Esophagus squamous epithelium (tissue), 4 donors: ENCODE data around the gene KIFBP.

Source experiments
- POLR2A ChIP-seq, 4 donors: fragments of 450-650 bp; IDR thresholded peaks; one replicate each; pipeline ENCODE4 v1.6.1; 2017; ENCODE audit warnings: antibody characterized with exemption in 4 of 4, mild to moderate bottlenecking in 4 of 4, moderate library complexity in 3 of 4
- TF ChIP-seq, protein P1 (sequence below), 6 experiments: fragments of 450-650 bp in 4 of 6; fragments of 200-600 bp in 2 of 6; sonication (generic) in 2 of 6; IDR thresholded peaks; one replicate each; pipeline ENCODE4 v1.5.1; 2016 to 2019; ENCODE audit warnings: antibody characterized with exemption in 6 of 6, mild to moderate bottlenecking in 4 of 6, moderate library complexity in 4 of 6

DNA sequence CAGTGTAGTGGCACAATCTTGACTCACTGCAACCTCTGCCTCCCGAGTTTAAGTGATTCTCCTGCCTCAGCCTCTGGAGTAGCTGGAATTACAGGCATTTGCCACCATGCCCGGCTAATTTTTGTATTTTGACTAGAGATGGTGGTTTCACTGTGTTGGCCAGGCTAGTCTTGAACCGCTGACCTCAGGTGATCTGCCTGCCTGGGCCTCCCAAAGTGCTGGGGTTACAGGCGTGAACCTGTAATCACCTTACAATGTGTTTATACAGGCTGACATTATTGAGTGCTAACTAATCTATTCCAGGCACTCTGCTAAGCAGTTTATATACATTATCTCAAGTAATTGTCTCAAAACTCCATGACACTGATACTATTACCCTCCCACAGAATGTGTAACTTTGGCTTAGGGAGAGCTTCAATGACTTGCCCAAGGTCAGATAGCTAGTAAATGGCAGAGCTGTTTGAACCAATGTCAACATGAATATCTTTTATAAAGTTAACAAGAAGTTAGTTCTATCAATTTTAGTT lies 36.8 kb downstream of the KIFBP start:
- TF ChIP-seq POLR2A (IDR thresholded peaks at IDR 0.05), result no peak
- TF ChIP-seq, protein P1, sequence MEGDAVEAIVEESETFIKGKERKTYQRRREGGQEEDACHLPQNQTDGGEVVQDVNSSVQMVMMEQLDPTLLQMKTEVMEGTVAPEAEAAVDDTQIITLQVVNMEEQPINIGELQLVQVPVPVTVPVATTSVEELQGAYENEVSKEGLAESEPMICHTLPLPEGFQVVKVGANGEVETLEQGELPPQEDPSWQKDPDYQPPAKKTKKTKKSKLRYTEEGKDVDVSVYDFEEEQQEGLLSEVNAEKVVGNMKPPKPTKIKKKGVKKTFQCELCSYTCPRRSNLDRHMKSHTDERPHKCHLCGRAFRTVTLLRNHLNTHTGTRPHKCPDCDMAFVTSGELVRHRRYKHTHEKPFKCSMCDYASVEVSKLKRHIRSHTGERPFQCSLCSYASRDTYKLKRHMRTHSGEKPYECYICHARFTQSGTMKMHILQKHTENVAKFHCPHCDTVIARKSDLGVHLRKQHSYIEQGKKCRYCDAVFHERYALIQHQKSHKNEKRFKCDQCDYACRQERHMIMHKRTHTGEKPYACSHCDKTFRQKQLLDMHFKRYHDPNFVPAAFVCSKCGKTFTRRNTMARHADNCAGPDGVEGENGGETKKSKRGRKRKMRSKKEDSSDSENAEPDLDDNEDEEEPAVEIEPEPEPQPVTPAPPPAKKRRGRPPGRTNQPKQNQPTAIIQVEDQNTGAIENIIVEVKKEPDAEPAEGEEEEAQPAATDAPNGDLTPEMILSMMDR (IDR thresholded peaks at IDR 0.05), result no peak
